HUES64 (cell line): ENCODE results near the gene UCHL1.
"Not testable (repeated sequence)": the region's sequence is repeated elsewhere in the genome, so short reads cannot be mapped to it uniquely, and the experiment has no call there.

Experiments
- H3K27ac ChIP-seq: 2 replicates; pipeline ENCODE4 v1.7.0; 2013; ENCODE audit warnings: low read depth, low read length, inconsistent platforms
- H3K27me3 ChIP-seq: 2 replicates; pipeline ENCODE4 v1.6.1; 2013; ENCODE audit warnings: mild to moderate bottlenecking, low read length; ENCODE audit not compliant: insufficient read depth
- H3K36me3 ChIP-seq: 2 replicates; pipeline ENCODE4 v1.6.1; 2013; ENCODE audit warnings: mild to moderate bottlenecking, low read length; ENCODE audit not compliant: insufficient read depth
- H3K4me1 ChIP-seq: 2 replicates; pipeline ENCODE4 v1.6.1; 2013; ENCODE audit warnings: mild to moderate bottlenecking, low read length, moderate library complexity; ENCODE audit not compliant: insufficient read depth
- H3K4me3 ChIP-seq: 2 replicates; pipeline ENCODE4 v1.5.1; 2013; ENCODE audit warnings: mild to moderate bottlenecking, low read length, moderate library complexity
- H3K9ac ChIP-seq: 2 replicates; pipeline ENCODE4 v1.6.1; 2013; ENCODE audit warnings: mild to moderate bottlenecking, low read depth, low read length
- H3K9me3 ChIP-seq: 2 replicates; pipeline ENCODE4 v1.6.1; 2013; ENCODE audit warnings: low read depth, low read length; ENCODE audit not compliant: insufficient read depth
- WGBS: fragments of 150-250, 120-280 bp; methylation state at CpG from one replicate; pipeline ENCODE4 v1.1.7; 2013; ENCODE audit warnings: missing lambda C conversion rate; 5-methylcytosine and 5-hydroxymethylcytosine counted together

Gene UCHL1

GRCh38 chr4:41269682-41270081 is 13.0 kb downstream of the UCHL1 start:
- Histone ChIP-seq H3K27ac (no peak overlapping the region), H3K4me1 (no peaks in the 10 kb centered on the region), H3K36me3 (peaks cover 54% of the 10 kb centered on the region), H3K9ac (no peak overlapping the region), H3K4me3 (no peak overlapping the region), H3K27me3 (no peaks in the 10 kb centered on the region), H3K9me3 (no peaks in the 10 kb centered on the region)

GRCh38 chr4:41275931-41276330 is 19.2 kb downstream of the UCHL1 start:
- not testable (repeated sequence) for H3K36me3 ChIP-seq, H3K4me3 ChIP-seq, H3K27ac ChIP-seq, H3K9me3 ChIP-seq, H3K27me3 ChIP-seq, H3K9ac ChIP-seq, H3K4me1 ChIP-seq
- whole genome bisulfite sequencing: 90% methylated on average over 13 of the region's 13 CpGs

- Histone ChIP-seq H3K27me3 (no peaks in the 10 kb centered on the region), H3K36me3 (no peaks in the 10 kb centered on the region), H3K4me1 (no peaks in the 10 kb centered on the region), H3K27ac (no peak overlapping the region), H3K9me3 (peaks cover 4% of the 10 kb centered on the region; the same call in 1 of the 2 replicates), H3K4me3 (no peak overlapping the region), H3K9ac (no peak overlapping the region)
- WGBS: 89% methylated on average over 8 of the region's 8 CpGs
Measured at GRCh38 chr4:41280010-41280409, 23.3 kb downstream of the UCHL1 start.

GRCh38 chr4:41281038-41281634 is 24.4 kb downstream of the UCHL1 start:
- H3K9me3 ChIP-seq: peaks cover 4% of the 10 kb centered on the region; the same call in 1 of the 2 replicates
- H3K36me3 ChIP-seq: no peaks in the 10 kb centered on the region
- 21% methylated on average over 5 of the region's 7 CpGs for WGBS
- no peaks in the 10 kb centered on the region for H3K27me3 ChIP-seq
- no peak overlapping the region for H3K9ac ChIP-seq
- no peaks in the 10 kb centered on the region for H3K4me1 ChIP-seq
- H3K27ac ChIP-seq: no peak overlapping the region
- no peak overlapping the region for H3K4me3 ChIP-seq

- Histone ChIP-seq H3K27me3 (no peaks in the 10 kb centered on the region), H3K4me1 (no peaks in the 10 kb centered on the region), H3K9me3 (no peaks in the 10 kb centered on the region), H3K27ac (no peak overlapping the region), H3K4me3 (no peak overlapping the region), H3K9ac (no peak overlapping the region), H3K36me3 (no peaks in the 10 kb centered on the region)
- WGBS: 88% methylated on average over 1 of the region's 1 CpG
Measured at GRCh38 chr4:41282366-41282765, 25.6 kb downstream of the UCHL1 start.

- Histone ChIP-seq H3K4me1 (no peaks in the 10 kb centered on the region), H3K27me3 (no peaks in the 10 kb centered on the region), H3K27ac (no peak overlapping the region), H3K36me3 (no peaks in the 10 kb centered on the region), H3K9ac (no peak overlapping the region), H3K4me3 (no peak overlapping the region), H3K9me3 (peaks cover 19% of the 10 kb centered on the region)
- WGBS: 92% methylated on average over 6 of the region's 6 CpGs
Measured at GRCh38 chr4:41285202-41285863, 28.6 kb downstream of the UCHL1 start.

- WGBS: 94% methylated on average over 3 of the region's 3 CpGs
- no peaks in the 10 kb centered on the region for H3K36me3 ChIP-seq
- no peaks in the 10 kb centered on the region for H3K27me3 ChIP-seq
- no peak overlapping the region for H3K9ac ChIP-seq
- no peak overlapping the region for H3K27ac ChIP-seq
- peaks cover 21% of the 10 kb centered on the region for H3K9me3 ChIP-seq
- no peaks in the 10 kb centered on the region for H3K4me1 ChIP-seq
- no peak overlapping the region for H3K4me3 ChIP-seq
Measured at GRCh38 chr4:41285864-41286235, 29.1 kb downstream of the UCHL1 start.

GRCh38 chr4:41287005-41287404 is 30.3 kb downstream of the UCHL1 start:
- H3K27me3 ChIP-seq: no peaks in the 10 kb centered on the region
- H3K4me3 ChIP-seq: no peak overlapping the region
- no peaks in the 10 kb centered on the region for H3K36me3 ChIP-seq
- no peak overlapping the region for H3K9ac ChIP-seq
- peaks cover 21% of the 10 kb centered on the region for H3K9me3 ChIP-seq
- H3K27ac ChIP-seq: no peak overlapping the region
- no peaks in the 10 kb centered on the region for H3K4me1 ChIP-seq
- WGBS: 100% methylated on average over 1 of the region's 1 CpG

- H3K4me3 ChIP-seq: no peak overlapping the region
Measured at GRCh38 chr4:41287852-41288251, 31.1 kb downstream of the UCHL1 start.

GRCh38 chr4:41288254-41288653 is 31.5 kb downstream of the UCHL1 start:
- Histone ChIP-seq H3K27me3 (no peaks in the 10 kb centered on the region), H3K9me3 (peaks cover 21% of the 10 kb centered on the region), H3K27ac (no peak overlapping the region), H3K9ac (no peak overlapping the region), H3K4me3 (no peak overlapping the region), H3K36me3 (no peaks in the 10 kb centered on the region), H3K4me1 (no peaks in the 10 kb centered on the region)
- WGBS: 97% methylated on average over 10 of the region's 10 CpGs

More at GRCh38 chr4:41287852-41288251, 31.1 kb downstream of the UCHL1 start:
- Histone ChIP-seq H3K9ac (no peak overlapping the region), H3K9me3 (peaks cover 21% of the 10 kb centered on the region), H3K36me3 (no peaks in the 10 kb centered on the region), H3K27ac (no peak overlapping the region), H3K4me1 (no peaks in the 10 kb centered on the region), H3K27me3 (no peaks in the 10 kb centered on the region)
- 90% methylated on average over 10 of the region's 10 CpGs for WGBS

GRCh38 chr4:41290479-41290878 is 33.8 kb downstream of the UCHL1 start:
- Histone ChIP-seq H3K27ac (no peak overlapping the region), H3K27me3 (no peaks in the 10 kb centered on the region), H3K9ac (no peak overlapping the region), H3K36me3 (no peaks in the 10 kb centered on the region), H3K4me1 (no peaks in the 10 kb centered on the region), H3K9me3 (peaks cover 38% of the 10 kb centered on the region), H3K4me3 (no peak overlapping the region)
- 91% methylated on average over 4 of the region's 4 CpGs for WGBS
